ENCODE data around the gene SFI1.
"Not testable (repeated sequence)": the region's sequence is repeated elsewhere in the genome, so short reads cannot be mapped to it uniquely, and the experiment has no call there.

GRCh38 chr22:31660860-31661341 lies 164.6 kb downstream of the SFI1 start:
- TF ChIP-seq CTCF (optimal IDR thresholded peaks at IDR 0.05 in 1 of 3, IDR thresholded peaks at IDR 0.05 in 1 of 3, conservative IDR thresholded peaks at IDR 0.05 in 1 of 3; ENCODE audit: extremely low read depth in 1 of 3, insufficient read depth in 2 of 3, low read length in 3 of 3); EZH2 (IDR thresholded peaks at IDR 0.05; ENCODE audit: low read length): not testable (repeated sequence)
